DND-41 (cell line): Measurements from ENCODE around the gene PBRM1.

Experiments
- CTCF ChIP-seq: IDR thresholded peaks from 2 replicates; pipeline ENCODE4 v1.5.1; 2012; ENCODE audit warnings: borderline replicate concordance, low read length, moderate library complexity, mild to moderate bottlenecking; ENCODE audit not compliant: poor library complexity, severe bottlenecking; ENCODE audit errors: extremely low read depth
- EZH2 ChIP-seq: IDR thresholded peaks from 3 replicates; pipeline ENCODE4 v1.6.1; 2012; ENCODE audit warnings: borderline replicate concordance, low read depth, mild to moderate bottlenecking, moderate library complexity, low read length, inconsistent platforms; ENCODE audit not compliant: severe bottlenecking

GRCh38 chr3:52705438-52705687 lies 19.6 kb upstream of the PBRM1 start:
- TF ChIP-seq CTCF (no peak), EZH2 (no peak)
